Right atrium auricular region (tissue), 2 donors: ENCODE results near the gene CHL1. TPM values are rescaled to one million over a fixed set of nuclear protein-coding genes. Genes with fewer than 3 reads are reported as not detected.

ENCODE experiments used
- DNase-seq: peaks from one replicate; pipeline ENCODE4 v3.0.0-alpha.2; 2019; ENCODE audit warnings: low spot score
- H3K27ac ChIP-seq, 2 donors: fragments of 200-600 bp; sonication (generic); 1 replicate in 1 of 2; 2 replicates in 1 of 2; pipeline ENCODE4 v1.5.1; 2016 to 2019
- H3K27me3 ChIP-seq, 2 donors: fragments of 200-600 bp; sonication (generic); one replicate each; pipeline versions ENCODE4 v1.5.1 to v1.6.0; 2017 to 2019
- H3K36me3 ChIP-seq: fragments of 200-600 bp; sonication (generic); one replicate; pipeline ENCODE4 v1.5.1; 2016
- H3K4me1 ChIP-seq, 2 donors: fragments of 200-600 bp; sonication (generic); one replicate each; pipeline versions ENCODE4 v1.5.1 to v1.6.0; 2017 to 2019
- H3K4me3 ChIP-seq, 2 donors: fragments of 200-600 bp; sonication (generic); 1 replicate in 1 of 2; 2 replicates in 1 of 2; pipeline ENCODE4 v1.5.1; 2017 to 2019; ENCODE audit warnings: mild to moderate bottlenecking in 1 of 2, moderate library complexity in 1 of 2
- H3K9me3 ChIP-seq, 2 donors: fragments of 200-600 bp; sonication (generic); one replicate each; pipeline ENCODE4 v1.5.1; 2019
- total RNA-seq, 2 donors: library from RNA; depleted of rRNA; stranded (reverse); fragments of >200 nt; gene quantifications; one replicate each; pipeline ENCODE4 v1.1.0, GENCODE V29; 2016
- TF ChIP-seq, protein P1 (sequence below), 2 donors: fragments of 200-600 bp; sonication (generic); IDR thresholded peaks; one replicate each; pipeline ENCODE4 v1.5.1; 2019; ENCODE audit warnings: antibody characterized with exemption in 2 of 2

CHL1 gene
- total RNA-seq, 2 donors from 2014 or later = 36.7 to 66.4 TPM

DNA sequence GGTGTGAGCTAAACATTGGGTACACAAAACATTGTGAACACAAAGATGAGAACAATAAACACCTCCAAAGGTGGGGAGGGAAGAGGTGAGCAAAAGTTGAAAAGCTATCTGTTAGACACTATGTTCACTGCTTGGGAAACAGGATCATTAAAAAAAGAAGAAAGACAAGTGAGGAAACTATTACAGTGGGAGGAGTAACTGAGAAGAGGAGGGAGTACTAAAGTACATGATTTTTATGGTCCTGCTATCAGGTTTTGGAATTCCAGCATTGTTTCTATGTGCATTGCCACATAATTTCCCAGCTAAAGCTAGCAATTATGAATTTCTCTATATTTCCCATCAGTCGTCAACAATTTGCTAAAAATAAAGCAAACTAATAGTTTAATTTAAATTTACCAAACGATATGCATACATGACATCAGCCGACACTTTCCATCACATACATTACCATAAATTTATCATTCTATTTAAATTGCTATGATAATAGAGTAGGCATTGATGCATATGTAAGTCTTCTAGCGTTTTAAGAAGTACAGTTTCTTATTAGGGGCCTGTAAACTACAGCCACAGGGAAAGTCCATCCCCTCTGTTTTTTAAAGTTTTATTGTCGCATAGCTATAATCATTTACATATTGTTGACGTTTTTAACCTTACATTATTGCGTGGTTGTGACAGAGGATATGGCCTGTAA lies 221.8 kb downstream of the CHL1 start:
- Histone ChIP-seq H3K4me1 (no peaks in the 10 kb centered on the region), H3K27me3 (no peaks in the 10 kb centered on the region), H3K9me3 (no peaks in the 10 kb centered on the region), H3K27ac (no peak overlapping the region), H3K4me3 (no peak overlapping the region), H3K36me3 (no peaks in the 10 kb centered on the region)
- TF ChIP-seq, protein P1, sequence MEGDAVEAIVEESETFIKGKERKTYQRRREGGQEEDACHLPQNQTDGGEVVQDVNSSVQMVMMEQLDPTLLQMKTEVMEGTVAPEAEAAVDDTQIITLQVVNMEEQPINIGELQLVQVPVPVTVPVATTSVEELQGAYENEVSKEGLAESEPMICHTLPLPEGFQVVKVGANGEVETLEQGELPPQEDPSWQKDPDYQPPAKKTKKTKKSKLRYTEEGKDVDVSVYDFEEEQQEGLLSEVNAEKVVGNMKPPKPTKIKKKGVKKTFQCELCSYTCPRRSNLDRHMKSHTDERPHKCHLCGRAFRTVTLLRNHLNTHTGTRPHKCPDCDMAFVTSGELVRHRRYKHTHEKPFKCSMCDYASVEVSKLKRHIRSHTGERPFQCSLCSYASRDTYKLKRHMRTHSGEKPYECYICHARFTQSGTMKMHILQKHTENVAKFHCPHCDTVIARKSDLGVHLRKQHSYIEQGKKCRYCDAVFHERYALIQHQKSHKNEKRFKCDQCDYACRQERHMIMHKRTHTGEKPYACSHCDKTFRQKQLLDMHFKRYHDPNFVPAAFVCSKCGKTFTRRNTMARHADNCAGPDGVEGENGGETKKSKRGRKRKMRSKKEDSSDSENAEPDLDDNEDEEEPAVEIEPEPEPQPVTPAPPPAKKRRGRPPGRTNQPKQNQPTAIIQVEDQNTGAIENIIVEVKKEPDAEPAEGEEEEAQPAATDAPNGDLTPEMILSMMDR (IDR thresholded peaks at IDR 0.05) = no peak
- no peak for DNase-seq

GRCh38 chr3:420584-420983 lies 224.0 kb downstream of the CHL1 start:
- DNase-seq = no peak
- TF ChIP-seq, protein P1 (IDR thresholded peaks at IDR 0.05) = no peak
- H3K36me3 ChIP-seq = no peaks in the 10 kb centered on the region
- H3K9me3 ChIP-seq = no peaks in the 10 kb centered on the region
- H3K4me1 ChIP-seq = no peaks in the 10 kb centered on the region
- H3K27me3 ChIP-seq = no peaks in the 10 kb centered on the region
- no peak overlapping the region for H3K4me3 ChIP-seq
- H3K27ac ChIP-seq = no peak overlapping the region

- no peaks in the 10 kb centered on the region for H3K36me3 ChIP-seq
- no peak overlapping the region for H3K27ac ChIP-seq
- no peaks in the 10 kb centered on the region for H3K9me3 ChIP-seq
- H3K4me3 ChIP-seq = no peak overlapping the region
- TF ChIP-seq, protein P1 (IDR thresholded peaks at IDR 0.05) = no peak
- H3K4me1 ChIP-seq = no peaks in the 10 kb centered on the region
- H3K27me3 ChIP-seq = no peaks in the 10 kb centered on the region
- DNase-seq = no peak
Observed at GRCh38 chr3:425079-425478, 228.5 kb downstream of the CHL1 start.

- Histone ChIP-seq H3K36me3 (no peaks in the 10 kb centered on the region), H3K4me3 (no peak overlapping the region), H3K4me1 (no peaks in the 10 kb centered on the region), H3K27me3 (no peaks in the 10 kb centered on the region), H3K9me3 (no peaks in the 10 kb centered on the region), H3K27ac (no peak overlapping the region)
- no peak for DNase-seq
- TF ChIP-seq, protein P1 (IDR thresholded peaks at IDR 0.05) = no peak
Observed at GRCh38 chr3:426072-426471, 229.5 kb downstream of the CHL1 start.

DNA sequence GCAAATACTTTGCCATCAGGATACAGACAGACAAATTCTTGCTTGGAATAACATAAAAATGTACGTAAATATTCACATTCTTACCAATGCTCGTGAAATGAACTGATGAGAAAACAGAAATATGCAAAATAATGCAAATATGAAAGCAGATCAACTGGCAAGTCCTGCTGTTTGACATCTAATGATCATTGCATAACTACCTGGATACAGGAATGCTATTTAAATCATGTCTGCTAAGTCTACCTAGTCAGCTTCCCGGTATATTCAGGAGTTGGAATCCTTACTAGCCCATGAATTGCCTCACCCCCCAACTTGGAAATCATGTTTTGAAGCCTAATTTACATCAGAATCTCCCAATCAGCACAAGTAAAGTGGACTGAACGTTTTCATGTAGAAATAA lies 230.6 kb downstream of the CHL1 start:
- Histone ChIP-seq H3K27me3 (no peaks in the 10 kb centered on the region), H3K4me3 (no peak overlapping the region), H3K27ac (no peak overlapping the region), H3K4me1 (no peaks in the 10 kb centered on the region), H3K36me3 (no peaks in the 10 kb centered on the region), H3K9me3 (no peaks in the 10 kb centered on the region)
- DNase-seq = no peak
- TF ChIP-seq, protein P1 (IDR thresholded peaks at IDR 0.05) = no peak

DNA sequence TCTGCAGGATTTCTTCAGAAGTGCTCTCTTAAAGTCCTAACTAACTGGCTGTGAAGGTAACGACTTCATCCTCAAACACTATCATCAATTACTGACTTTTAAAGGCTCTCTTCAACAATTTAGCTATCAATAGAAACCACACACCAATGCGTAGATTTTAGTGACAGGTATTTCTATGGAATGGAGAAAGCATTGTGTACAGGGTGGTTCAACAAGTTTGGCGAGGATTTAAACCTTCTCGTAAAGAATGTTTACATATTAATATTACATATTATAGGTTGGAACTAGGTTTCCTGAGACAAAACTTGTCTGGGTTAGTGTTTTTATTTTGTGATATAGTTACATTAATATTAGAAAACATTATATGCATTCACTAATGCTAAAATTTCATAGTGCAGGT lies 233.6 kb downstream of the CHL1 start:
- Histone ChIP-seq H3K27me3 (no peaks in the 10 kb centered on the region), H3K9me3 (no peaks in the 10 kb centered on the region), H3K4me3 (no peak overlapping the region), H3K36me3 (no peaks in the 10 kb centered on the region), H3K27ac (no peak overlapping the region), H3K4me1 (no peaks in the 10 kb centered on the region)
- DNase-seq = no peak
- TF ChIP-seq, protein P1 (IDR thresholded peaks at IDR 0.05) = no peak
